ENCODE data around the gene AAGAB.
"Not testable (repeated sequence)": the region's sequence is repeated elsewhere in the genome, so short reads cannot be mapped to it uniquely, and the experiment has no call there.

The AAGAB gene

DNA sequence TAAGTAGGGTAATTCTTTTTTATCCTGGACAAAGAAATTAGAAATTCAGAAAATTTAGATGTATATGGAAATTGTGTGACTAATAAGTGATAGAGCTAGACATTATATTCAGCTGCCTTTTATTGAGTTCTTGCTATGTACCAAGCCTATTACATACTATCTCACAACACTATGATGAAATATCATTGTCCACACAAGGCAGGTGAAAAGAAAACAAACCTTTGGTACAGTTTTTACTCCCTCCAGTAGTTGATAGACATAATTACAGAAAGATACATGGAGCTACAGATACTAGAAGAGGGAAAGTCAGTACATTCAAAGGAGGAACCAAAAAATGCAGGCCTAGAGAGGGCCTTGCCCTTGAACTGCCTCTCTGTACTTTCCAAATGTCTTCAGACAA is 4.9 kb upstream of the AAGAB start:
- H3K4me3 ChIP-seq (ENCODE audit: low read length) = no peak overlapping the region
- no peak overlapping the region for H3K9ac ChIP-seq (ENCODE audit: low read length)
- peaks cover 15% of the 10 kb centered on the region; the same call in 1 of the 2 replicates for H3K4me1 ChIP-seq (ENCODE audit: low read length)
- H3K79me2 ChIP-seq (ENCODE audit: low read length) = peaks cover under 1% of the 10 kb centered on the region; the same call in 1 of the 2 replicates
- no peaks in the 10 kb centered on the region for H3K36me3 ChIP-seq (replicated peaks; ENCODE audit: low read depth, low read length)
- no peak overlapping the region for H2AFZ ChIP-seq (ENCODE audit: low read depth, low read length)
- TF ChIP-seq CTCF (IDR thresholded peaks at IDR 0.05; ENCODE audit: low read depth, low read length) (no peak), EZH2phosphoT487 (IDR thresholded peaks at IDR 0.05; ENCODE audit: low read depth) (no peak)
- no peaks in the 10 kb centered on the region for H3K9me3 ChIP-seq (ENCODE audit: insufficient read depth, low read length)
- H3K4me2 ChIP-seq (ENCODE audit: low read length) = no peak overlapping the region
- H4K20me1 ChIP-seq (ENCODE audit: insufficient read depth, low read length) = no peaks in the 10 kb centered on the region
- no peak overlapping the region for H3K27ac ChIP-seq (ENCODE audit: low read length)
- H3K27me3 ChIP-seq (ENCODE audit: low read depth, low read length) = 0 out of 2 replicates have a peak, but pooled peaks cover 4% of the 10 kb centered on the region

GRCh38 chr15:67258412-67258811 is 4.0 kb upstream of the AAGAB start:
- H3K9ac ChIP-seq (ENCODE audit: low read length) = not testable (repeated sequence)

DNA sequence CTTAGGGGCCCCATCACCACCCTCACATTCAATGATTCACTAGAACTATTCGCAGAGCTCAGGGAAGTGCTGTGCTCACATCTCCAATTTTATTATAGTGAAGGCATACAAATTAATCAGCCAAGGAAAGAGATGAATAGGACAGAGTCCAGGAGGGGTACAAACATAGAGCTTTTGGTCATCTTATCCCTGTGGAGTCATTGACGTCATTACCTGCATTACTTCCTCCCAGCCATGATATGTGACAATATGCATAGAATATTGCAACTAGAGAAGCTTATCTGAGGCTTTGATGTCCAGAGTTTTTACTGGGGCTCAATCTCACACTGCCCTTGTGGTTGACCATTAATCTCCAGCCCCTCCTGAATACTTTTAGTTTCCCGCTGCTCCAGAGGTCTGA is 1.6 kb upstream of the AAGAB start:
- no peak overlapping the region for H2AFZ ChIP-seq (ENCODE audit: low read depth, low read length)
- no peak for TF ChIP-seq CTCF (IDR thresholded peaks at IDR 0.05; ENCODE audit: low read depth, low read length)
- no peak for TF ChIP-seq EZH2phosphoT487 (IDR thresholded peaks at IDR 0.05; ENCODE audit: low read depth)
- H3K79me2 ChIP-seq (ENCODE audit: low read length) = peaks cover 32% of the 10 kb centered on the region
- H3K27me3 ChIP-seq (ENCODE audit: low read depth, low read length) = 0 out of 2 replicates have a peak, but pooled peaks cover 4% of the 10 kb centered on the region
- peaks cover 26% of the 10 kb centered on the region for H3K4me1 ChIP-seq (ENCODE audit: low read length)
- no peak overlapping the region for H3K4me3 ChIP-seq (ENCODE audit: low read length)
- no peaks in the 10 kb centered on the region for H3K9me3 ChIP-seq (ENCODE audit: insufficient read depth, low read length)
- no peaks in the 10 kb centered on the region for H4K20me1 ChIP-seq (ENCODE audit: insufficient read depth, low read length)
- H3K36me3 ChIP-seq (replicated peaks; ENCODE audit: low read depth, low read length) = no peaks in the 10 kb centered on the region
- H3K9ac ChIP-seq (ENCODE audit: low read length) = no peak overlapping the region
- no peak overlapping the region for H3K27ac ChIP-seq (ENCODE audit: low read length)
- no peak overlapping the region for H3K4me2 ChIP-seq (ENCODE audit: low read length)

More at GRCh38 chr15:67258412-67258811, 4.0 kb upstream of the AAGAB start:
- H3K4me3 ChIP-seq (ENCODE audit: low read length); H4K20me1 ChIP-seq (ENCODE audit: insufficient read depth, low read length); H3K36me3 ChIP-seq (replicated peaks; ENCODE audit: low read depth, low read length); H2AFZ ChIP-seq (ENCODE audit: low read depth, low read length); H3K27ac ChIP-seq (ENCODE audit: low read length); H3K27me3 ChIP-seq (ENCODE audit: low read depth, low read length); H3K79me2 ChIP-seq (ENCODE audit: low read length); H3K9me3 ChIP-seq (ENCODE audit: insufficient read depth, low read length); H3K4me2 ChIP-seq (ENCODE audit: low read length): not testable (repeated sequence)
- H3K4me1 ChIP-seq (ENCODE audit: low read length) = peaks cover 18% of the 10 kb centered on the region

DNA sequence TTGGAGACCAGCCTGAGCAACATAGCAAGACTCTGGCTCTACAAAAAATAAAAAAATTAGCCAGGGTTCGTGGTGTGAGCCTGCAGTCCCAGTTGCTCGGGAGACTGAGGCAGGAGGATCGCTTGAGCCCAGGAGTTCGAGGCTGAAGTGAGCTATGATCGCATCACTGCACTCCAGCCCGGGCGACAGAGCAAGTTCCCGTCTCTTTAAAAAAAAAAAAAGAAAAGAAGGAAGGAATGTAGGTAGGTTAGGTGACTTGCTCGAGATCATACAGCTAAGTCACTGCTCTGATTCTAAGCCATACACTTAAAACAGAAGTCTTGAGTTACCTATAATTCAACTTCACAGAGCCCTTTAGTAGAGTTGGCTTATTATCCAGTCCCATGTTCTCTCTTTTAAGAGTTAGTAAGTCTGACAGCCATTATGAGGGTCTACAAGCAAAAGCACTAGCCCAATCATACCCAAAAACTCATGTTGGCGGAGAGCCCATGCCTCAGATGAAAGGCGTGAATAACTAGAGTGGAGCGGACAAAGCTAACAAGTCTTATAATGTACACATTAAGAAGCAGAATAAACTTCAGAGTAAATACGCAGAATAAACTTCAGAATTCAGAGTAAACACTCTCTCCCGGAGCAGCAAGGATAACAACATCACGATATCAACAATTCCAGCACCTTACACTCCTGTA is 768 bp downstream of the AAGAB start:
- TF ChIP-seq CTCF (IDR thresholded peaks at IDR 0.05; ENCODE audit: low read depth, low read length) = no peak
- TF ChIP-seq EZH2phosphoT487 (IDR thresholded peaks at IDR 0.05; ENCODE audit: low read depth) = no peak

More for the DNA sequence above, 768 bp downstream of the AAGAB start:
- Histone ChIP-seq H3K4me2 (ENCODE audit: low read length) (peak overlapping the region; percentile 97), H3K9me3 (ENCODE audit: insufficient read depth, low read length) (no peaks in the 10 kb centered on the region), H4K20me1 (ENCODE audit: insufficient read depth, low read length) (no peaks in the 10 kb centered on the region), H3K9ac (ENCODE audit: low read length) (peak overlapping the region; percentile 83), H3K27ac (ENCODE audit: low read length) (peak overlapping the region; percentile 31), H3K79me2 (ENCODE audit: low read length) (peaks cover 53% of the 10 kb centered on the region), H3K36me3 (replicated peaks; ENCODE audit: low read depth, low read length) (no peaks in the 10 kb centered on the region), H3K27me3 (ENCODE audit: low read depth, low read length) (0 out of 2 replicates have a peak, but pooled peaks cover 4% of the 10 kb centered on the region), H3K4me3 (ENCODE audit: low read length) (peak overlapping the region; percentile 97), H3K4me1 (ENCODE audit: low read length) (peaks cover 19% of the 10 kb centered on the region), H2AFZ (ENCODE audit: low read depth, low read length) (peak overlapping the region; percentile 71)
